ENCODE data around the gene DLX1. TPM values are rescaled to one million over a fixed set of nuclear protein-coding genes. Genes with fewer than 3 reads are reported as not detected.

DLX1 gene
- total RNA-seq, 1 experiment from 2014 or later = 3.5 TPM

- no TSS peak for BruUV-seq (replicated peaks)
- peaks cover 4% of the 10 kb centered on the region; the same call in 1 of the 2 replicates for H3K4me1 ChIP-seq (ENCODE audit: control insufficient read depth, insufficient read depth, low read length)
- no peak overlapping the region for H3K27ac ChIP-seq (ENCODE audit: low read length)
- no peak overlapping the region for H3K4me3 ChIP-seq (ENCODE audit: low read depth in 2 of 2, low read length in 2 of 2)
- TF ChIP-seq SIN3A (IDR thresholded peaks at IDR 0.05; ENCODE audit: borderline replicate concordance, insufficient read depth, low read depth, low read length) (no peak), CTCF (IDR thresholded peaks at IDR 0.05) (no peak), POLR2AphosphoS5 (IDR thresholded peaks at IDR 0.05; ENCODE audit: low read depth, low read length) (no peak), REST (IDR thresholded peaks at IDR 0.05; ENCODE audit: insufficient read depth in 1 of 2, low read depth in 2 of 2, low read length in 1 of 2) (no peak)
- CTCF ChIA-PET = no interaction called here
- DNase-seq (ENCODE audit: low read depth, low spot score) = no peak
- intact Hi-C loops (cut with micrococcal nuclease; ENCODE audit: unreplicated experiment) (loop anchor here (5.0 to 10.0 kb wide), 2 partner anchors 114 to 511 kb away; partner anchors contain the start of gene METAP1D), in situ Hi-C loops (cut with HindIII; ENCODE audit: low pct_unique_long_range_greater_than_20kb, low sequenced_read_pairs) (no loop called here)
- no peaks in the 10 kb centered on the region for H3K36me3 ChIP-seq (ENCODE audit: control insufficient read depth, insufficient read depth, low read length)
- no peaks in the 10 kb centered on the region for H3K9me3 ChIP-seq (ENCODE audit: control insufficient read depth, insufficient read depth, low read depth, low read length)
- POLR2A ChIA-PET = no interaction called here
- no peaks in the 10 kb centered on the region for H3K27me3 ChIP-seq (ENCODE audit: control insufficient read depth, insufficient read depth, low read length)
- ATAC-seq = no peak
Measured at GRCh38 chr2:172108587-172108930, 23.3 kb downstream of the DLX1 start.

GRCh38 chr2:172109256-172109987, 24.1 kb downstream of the DLX1 start:
- 0 out of 2 replicates have a peak, but pooled peaks cover 4% of the 10 kb centered on the region for H3K4me1 ChIP-seq (ENCODE audit: control insufficient read depth, insufficient read depth, low read length)
- no TSS peak for BruUV-seq (replicated peaks)
- no peak overlapping the region for H3K27ac ChIP-seq (ENCODE audit: low read length)
- H3K9me3 ChIP-seq (ENCODE audit: control insufficient read depth, insufficient read depth, low read depth, low read length) = no peaks in the 10 kb centered on the region
- in situ Hi-C loops (cut with HindIII; ENCODE audit: low pct_unique_long_range_greater_than_20kb, low sequenced_read_pairs) (no loop called here), intact Hi-C loops (cut with micrococcal nuclease; ENCODE audit: unreplicated experiment) (loop anchor here (5.0 to 10.0 kb wide), 2 partner anchors 115 to 512 kb away; partner anchors contain the start of gene METAP1D)
- DNase-seq (ENCODE audit: low read depth, low spot score) = no peak
- ChIA-PET CTCF (interaction anchor here (0.7 kb wide), 1 partner anchor 239 kb away, joined by 4 read pairs; no protein-coding TSS in a partner anchor), POLR2A (no interaction called here)
- ATAC-seq = no peak
- H3K27me3 ChIP-seq (ENCODE audit: control insufficient read depth, insufficient read depth, low read length) = no peaks in the 10 kb centered on the region
- no peak overlapping the region for H3K4me3 ChIP-seq (ENCODE audit: low read depth in 2 of 2, low read length in 2 of 2)
- TF ChIP-seq REST (IDR thresholded peaks at IDR 0.05; ENCODE audit: insufficient read depth in 1 of 2, low read depth in 2 of 2, low read length in 1 of 2) (no peak), SIN3A (IDR thresholded peaks at IDR 0.05; ENCODE audit: borderline replicate concordance, insufficient read depth, low read depth, low read length) (no peak), TCF7L2 (IDR thresholded peaks at IDR 0.05; ENCODE audit: low read depth, low read length) (no peak), CTCF (IDR thresholded peaks at IDR 0.05) (no peak), POLR2AphosphoS5 (IDR thresholded peaks at IDR 0.05; ENCODE audit: low read depth, low read length) (no peak)
- H3K36me3 ChIP-seq (ENCODE audit: control insufficient read depth, insufficient read depth, low read length) = no peaks in the 10 kb centered on the region

Data from Panc1 (cell line).